HepG2 (cell line): ENCODE results near the gene KLKB1. TPM values are rescaled to one million over a fixed set of nuclear protein-coding genes. Genes with fewer than 3 reads are reported as not detected.
A peak's percentile ranks its signal among the peaks of the same experiment; 100 is the strongest.

ENCODE experiments used
- FIP1L1 ChIP-seq: fragments of 200-400 bp; formaldehyde crosslinking; IDR thresholded peaks from 2 replicates; pipeline ENCODE4 v1.6.1; 2018; ENCODE audit warnings: low read depth, mild to moderate bottlenecking, low read length, moderate library complexity, borderline replicate concordance; ENCODE audit not compliant: insufficient read depth
- FOXO1 ChIP-seq: sonication (generic); formaldehyde crosslinking; IDR thresholded peaks from 2 replicates; pipeline ENCODE4 v1.4.0; 2020; ENCODE audit warnings: missing genetic modification reagents
- KLF16 ChIP-seq, 2 experiments: sonication (generic) in 1 of 2; formaldehyde crosslinking in 1 of 2; IDR thresholded peaks; 2 replicates each; pipeline versions ENCODE4 v1.6.1 to v1.8.0; 2016 to 2023; ENCODE audit warnings: missing genetic modification reagents in 2 of 2, missing compliant biosample characterization in 1 of 2
- NFRKB ChIP-seq: fragments of 450-650 bp; IDR thresholded peaks from 2 replicates; pipeline ENCODE4 v1.6.1; 2017
- SAFB2 ChIP-seq: sonication (generic); formaldehyde crosslinking; IDR thresholded peaks from 2 replicates; pipeline ENCODE4 v1.5.1; 2020; ENCODE audit warnings: missing genetic modification reagents, low read depth, mild to moderate bottlenecking, borderline replicate concordance
- SALL1 ChIP-seq: sonication (generic); formaldehyde crosslinking; IDR thresholded peaks from 2 replicates; pipeline ENCODE4 v1.8.0; 2022; ENCODE audit warnings: mild to moderate bottlenecking, missing genetic modification reagents
- YY1 ChIP-seq: IDR thresholded peaks from 2 replicates; pipeline ENCODE4 v1.6.1; 2011; ENCODE audit warnings: low read length, low read depth, moderate library complexity, mild to moderate bottlenecking; ENCODE audit not compliant: insufficient read depth, insufficient replicate concordance
- polyA plus RNA-seq, 8 experiments: library from polyadenylated mRNA; depleted of rRNA in 3 of 8; stranded (reverse) in 7 of 8; unstranded in 1 of 8; fragments of >200 nt; fragmentation: Illumina TruSeq in 4 of 8; extraction: Trizol in 4 of 8; gene quantifications; 2 replicates each; pipeline versions ENCODE4 v1.2.1 to v1.2.3, GENCODE V29; 2011 to 2016; ENCODE audit warnings: low read depth in 4 of 8, missing spikeins in 1 of 8, mixed read lengths in 1 of 8; ENCODE audit not compliant: insufficient read depth in 1 of 8
- total RNA-seq, 5 experiments: library from RNA; depleted of rRNA; stranded (reverse); fragments of >200 nt; fragmentation: Illumina TruSeq; extraction: Trizol; gene quantifications; 2 replicates each; pipeline ENCODE4 v1.2.3, GENCODE V29; 2016; ENCODE audit warnings: low read depth in 1 of 5
- TF ChIP-seq, protein P1 (sequence below): sonication (generic); formaldehyde crosslinking; IDR thresholded peaks from one replicate; pipeline ENCODE4 v1.5.1; 2020; ENCODE audit warnings: mild to moderate bottlenecking, missing genetic modification reagents; ENCODE audit errors: not compliant biosample characterization
- TF ChIP-seq, protein P2 (sequence below): IDR thresholded peaks from 2 replicates; pipeline ENCODE4 v1.6.1; 2012; ENCODE audit warnings: inconsistent platforms
- TF ChIP-seq, protein P3 (sequence below): sonication (generic); formaldehyde crosslinking; conservative IDR thresholded peaks from 2 replicates; pipeline ENCODE4 v1.4.0; 2020; ENCODE audit warnings: mild to moderate bottlenecking, missing genetic modification reagents, moderate library complexity

Gene KLKB1
- total and polyA plus RNA-seq, 2 of the 13 experiments (the other 11 are each of a cell fraction or from before 2014, with no cell fraction given): 0.26 to 0.49 TPM

DNA sequence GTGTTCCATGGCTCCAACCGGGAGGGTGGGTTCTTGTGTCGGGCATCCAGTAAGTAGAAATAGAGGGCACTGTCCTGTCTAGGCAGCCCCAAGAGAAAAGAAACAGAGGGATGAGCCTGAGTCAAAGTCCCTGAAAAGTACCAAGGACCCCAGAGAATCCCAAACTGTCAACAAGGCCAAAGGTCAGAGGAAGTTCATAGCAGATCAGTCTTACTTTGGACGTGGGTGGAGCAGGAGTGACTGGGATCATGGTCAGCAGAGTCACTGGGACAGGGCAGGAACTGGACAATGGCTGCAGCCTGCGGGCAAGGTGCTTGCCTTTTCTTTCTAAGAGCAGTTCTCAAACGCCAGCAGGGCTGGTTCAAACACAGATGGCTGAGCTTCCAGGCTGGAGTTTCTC lies 56.0 kb downstream of the KLKB1 start (continued):
- TF ChIP-seq, protein P1, sequence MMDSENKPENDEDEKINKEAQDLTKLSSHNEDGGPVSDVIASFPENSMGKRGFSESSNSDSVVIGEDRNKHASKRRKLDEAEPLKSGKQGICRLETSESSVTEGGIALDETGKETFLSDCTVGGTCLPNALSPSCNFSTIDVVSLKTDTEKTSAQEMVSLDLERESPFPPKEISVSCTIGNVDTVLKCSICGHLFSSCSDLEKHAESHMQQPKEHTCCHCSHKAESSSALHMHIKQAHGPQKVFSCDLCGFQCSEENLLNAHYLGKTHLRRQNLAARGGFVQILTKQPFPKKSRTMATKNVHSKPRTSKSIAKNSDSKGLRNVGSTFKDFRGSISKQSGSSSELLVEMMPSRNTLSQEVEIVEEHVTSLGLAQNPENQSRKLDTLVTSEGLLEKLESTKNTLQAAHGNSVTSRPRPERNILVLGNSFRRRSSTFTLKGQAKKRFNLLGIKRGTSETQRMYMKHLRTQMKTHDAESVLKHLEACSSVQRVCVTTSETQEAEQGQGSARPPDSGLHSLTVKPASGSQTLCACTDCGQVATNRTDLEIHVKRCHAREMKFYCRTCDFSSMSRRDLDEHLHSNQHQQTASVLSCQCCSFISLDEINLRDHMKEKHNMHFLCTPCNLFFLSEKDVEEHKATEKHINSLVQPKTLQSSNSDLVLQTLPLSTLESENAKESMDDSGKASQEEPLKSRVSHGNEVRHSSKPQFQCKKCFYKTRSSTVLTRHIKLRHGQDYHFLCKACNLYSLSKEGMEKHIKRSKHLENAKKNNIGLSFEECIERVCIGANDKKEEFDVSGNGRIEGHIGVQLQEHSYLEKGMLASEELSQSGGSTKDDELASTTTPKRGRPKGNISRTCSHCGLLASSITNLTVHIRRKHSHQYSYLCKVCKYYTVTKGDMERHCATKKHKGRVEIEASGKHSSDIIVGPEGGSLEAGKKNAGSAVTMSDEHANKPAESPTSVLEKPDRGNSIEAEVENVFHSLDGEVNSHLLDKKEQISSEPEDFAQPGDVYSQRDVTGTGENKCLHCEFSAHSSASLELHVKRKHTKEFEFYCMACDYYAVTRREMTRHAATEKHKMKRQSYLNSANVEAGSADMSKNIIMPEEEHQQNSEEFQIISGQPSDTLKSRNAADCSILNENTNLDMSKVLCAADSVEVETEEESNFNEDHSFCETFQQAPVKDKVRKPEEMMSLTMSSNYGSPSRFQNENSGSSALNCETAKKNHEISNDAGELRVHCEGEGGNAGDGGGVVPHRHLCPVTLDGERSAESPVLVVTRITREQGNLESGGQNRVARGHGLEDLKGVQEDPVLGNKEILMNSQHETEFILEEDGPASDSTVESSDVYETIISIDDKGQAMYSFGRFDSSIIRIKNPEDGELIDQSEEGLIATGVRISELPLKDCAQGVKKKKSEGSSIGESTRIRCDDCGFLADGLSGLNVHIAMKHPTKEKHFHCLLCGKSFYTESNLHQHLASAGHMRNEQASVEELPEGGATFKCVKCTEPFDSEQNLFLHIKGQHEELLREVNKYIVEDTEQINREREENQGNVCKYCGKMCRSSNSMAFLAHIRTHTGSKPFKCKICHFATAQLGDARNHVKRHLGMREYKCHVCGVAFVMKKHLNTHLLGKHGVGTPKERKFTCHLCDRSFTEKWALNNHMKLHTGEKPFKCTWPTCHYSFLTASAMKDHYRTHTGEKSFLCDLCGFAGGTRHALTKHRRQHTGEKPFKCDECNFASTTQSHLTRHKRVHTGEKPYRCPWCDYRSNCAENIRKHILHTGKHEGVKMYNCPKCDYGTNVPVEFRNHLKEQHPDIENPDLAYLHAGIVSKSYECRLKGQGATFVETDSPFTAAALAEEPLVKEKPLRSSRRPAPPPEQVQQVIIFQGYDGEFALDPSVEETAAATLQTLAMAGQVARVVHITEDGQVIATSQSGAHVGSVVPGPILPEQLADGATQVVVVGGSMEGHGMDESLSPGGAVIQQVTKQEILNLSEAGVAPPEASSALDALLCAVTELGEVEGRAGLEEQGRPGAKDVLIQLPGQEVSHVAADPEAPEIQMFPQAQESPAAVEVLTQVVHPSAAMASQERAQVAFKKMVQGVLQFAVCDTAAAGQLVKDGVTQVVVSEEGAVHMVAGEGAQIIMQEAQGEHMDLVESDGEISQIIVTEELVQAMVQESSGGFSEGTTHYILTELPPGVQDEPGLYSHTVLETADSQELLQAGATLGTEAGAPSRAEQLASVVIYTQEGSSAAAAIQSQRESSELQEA (CRISPR knock-in tag): no peak
- TF ChIP-seq, protein P2, sequence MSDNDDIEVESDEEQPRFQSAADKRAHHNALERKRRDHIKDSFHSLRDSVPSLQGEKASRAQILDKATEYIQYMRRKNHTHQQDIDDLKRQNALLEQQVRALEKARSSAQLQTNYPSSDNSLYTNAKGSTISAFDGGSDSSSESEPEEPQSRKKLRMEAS: 0 out of 2 replicates have a peak, but pooled peaks have one; percentile 37
- TF ChIP-seq FIP1L1 (no peak), FOXO1 (peak; percentile 88), SALL1 (peak; percentile 57), KLF16 (CRISPR knock-in tag; IDR thresholded peaks at IDR 0.05) (no peak), NFRKB (no peak), YY1 (no peak), SAFB2 (CRISPR knock-in tag) (no peak)
- TF ChIP-seq, protein P3, sequence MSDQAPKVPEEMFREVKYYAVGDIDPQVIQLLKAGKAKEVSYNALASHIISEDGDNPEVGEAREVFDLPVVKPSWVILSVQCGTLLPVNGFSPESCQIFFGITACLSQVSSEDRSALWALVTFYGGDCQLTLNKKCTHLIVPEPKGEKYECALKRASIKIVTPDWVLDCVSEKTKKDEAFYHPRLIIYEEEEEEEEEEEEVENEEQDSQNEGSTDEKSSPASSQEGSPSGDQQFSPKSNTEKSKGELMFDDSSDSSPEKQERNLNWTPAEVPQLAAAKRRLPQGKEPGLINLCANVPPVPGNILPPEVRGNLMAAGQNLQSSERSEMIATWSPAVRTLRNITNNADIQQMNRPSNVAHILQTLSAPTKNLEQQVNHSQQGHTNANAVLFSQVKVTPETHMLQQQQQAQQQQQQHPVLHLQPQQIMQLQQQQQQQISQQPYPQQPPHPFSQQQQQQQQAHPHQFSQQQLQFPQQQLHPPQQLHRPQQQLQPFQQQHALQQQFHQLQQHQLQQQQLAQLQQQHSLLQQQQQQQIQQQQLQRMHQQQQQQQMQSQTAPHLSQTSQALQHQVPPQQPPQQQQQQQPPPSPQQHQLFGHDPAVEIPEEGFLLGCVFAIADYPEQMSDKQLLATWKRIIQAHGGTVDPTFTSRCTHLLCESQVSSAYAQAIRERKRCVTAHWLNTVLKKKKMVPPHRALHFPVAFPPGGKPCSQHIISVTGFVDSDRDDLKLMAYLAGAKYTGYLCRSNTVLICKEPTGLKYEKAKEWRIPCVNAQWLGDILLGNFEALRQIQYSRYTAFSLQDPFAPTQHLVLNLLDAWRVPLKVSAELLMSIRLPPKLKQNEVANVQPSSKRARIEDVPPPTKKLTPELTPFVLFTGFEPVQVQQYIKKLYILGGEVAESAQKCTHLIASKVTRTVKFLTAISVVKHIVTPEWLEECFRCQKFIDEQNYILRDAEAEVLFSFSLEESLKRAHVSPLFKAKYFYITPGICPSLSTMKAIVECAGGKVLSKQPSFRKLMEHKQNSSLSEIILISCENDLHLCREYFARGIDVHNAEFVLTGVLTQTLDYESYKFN (CRISPR knock-in tag): peak; percentile 70
